ENCODE measurements around the gene S100B. TPM values are rescaled to one million over a fixed set of nuclear protein-coding genes. Genes with fewer than 3 reads are reported as not detected.

Gene S100B
- total and polyA plus RNA-seq, 5 donors from 2014 or later = 0.54 TPM; not detected in 4

DNA sequence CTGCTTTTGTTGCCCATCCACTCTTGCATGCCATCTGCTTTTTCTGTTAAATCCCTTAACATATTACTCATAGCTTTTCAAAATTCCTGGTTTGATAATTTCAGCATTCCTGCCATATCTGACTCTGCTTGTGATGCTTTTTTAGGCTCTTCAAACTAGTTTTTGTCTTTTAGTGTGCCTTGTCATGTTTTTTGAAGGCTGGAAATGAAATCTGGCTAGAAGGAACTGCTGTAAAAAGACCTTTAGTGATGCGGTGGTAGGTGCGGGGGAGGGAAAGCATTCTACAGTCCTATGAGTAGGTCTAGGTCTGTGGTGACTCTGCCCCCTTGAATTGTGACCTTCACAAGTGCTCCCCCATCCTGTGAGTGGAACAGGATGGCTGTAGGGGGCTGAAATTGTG lies 15.0 kb upstream of the S100B start:
- no peaks in the 10 kb centered on the region for H3K4me1 ChIP-seq (ENCODE audit: control insufficient read depth, insufficient read depth, low read length, poor library complexity, severe bottlenecking)
- H3K9me3 ChIP-seq (ENCODE audit: control insufficient read depth in 2 of 2, low read length in 2 of 2) = no peaks in the 10 kb centered on the region
- DNase-seq = no peak
- peaks cover 0 to 13% (median 5%) of the 10 kb centered on the region in 4 donors for H3K4me1 Mint-ChIP-seq
- no peak overlapping the region for H3K27ac ChIP-seq (ENCODE audit: insufficient read depth, low read length, poor library complexity, severe bottlenecking)
- peak overlapping the region in 1 of 3 donors; percentile 94 for H3K27ac Mint-ChIP-seq
- peaks cover 29% of the 10 kb centered on the region for H3K27me3 Mint-ChIP-seq
- H3K4me3 Mint-ChIP-seq = no peak overlapping the region
- peaks cover 0 to 2% (median 0%) of the 10 kb centered on the region in 7 donors for H3K9me3 Mint-ChIP-seq
- no peaks in the 10 kb centered on the region for H3K36me3 Mint-ChIP-seq
- no peak for ATAC-seq (ENCODE audit: low read depth in 2 of 2)
- no peaks in the 10 kb centered on the region for H3K36me3 ChIP-seq (ENCODE audit: control insufficient read depth, insufficient read depth, low read length)
- H3K4me3 ChIP-seq (ENCODE audit: low read depth, low read length) = no peak overlapping the region
- peaks cover 3% of the 10 kb centered on the region for H3K27me3 ChIP-seq (ENCODE audit: control insufficient read depth, insufficient read depth, low read length)

DNA sequence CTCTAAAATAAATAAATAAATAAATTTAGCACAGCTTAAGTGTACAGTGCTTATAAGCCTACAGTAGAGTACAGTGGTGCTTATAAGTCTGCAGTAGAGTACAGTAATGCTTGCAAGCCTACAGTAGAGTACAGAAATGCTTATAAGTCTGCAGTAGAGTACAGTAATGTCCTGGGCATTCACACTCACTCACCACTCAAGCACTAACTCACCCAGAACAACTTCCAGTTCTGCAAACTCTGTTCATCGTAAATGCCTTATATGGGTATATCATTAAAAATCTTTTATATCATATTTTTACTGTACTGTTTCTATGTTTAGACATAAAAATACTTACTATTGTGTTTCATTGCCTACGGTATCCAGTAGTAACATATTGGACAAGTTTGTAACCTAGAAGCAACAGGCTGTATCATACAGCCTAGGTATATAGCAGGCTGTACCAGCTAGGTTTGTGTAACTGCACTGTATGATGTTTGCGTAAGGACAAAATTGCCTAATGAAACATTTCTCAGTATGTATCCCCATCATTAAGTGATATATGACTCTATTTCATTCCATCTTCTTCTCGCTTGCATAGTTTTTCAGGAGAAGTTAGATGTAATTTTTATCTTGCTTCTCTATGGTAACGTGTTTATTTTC lies 14.0 kb upstream of the S100B start:
- Histone ChIP-seq H3K27me3 (ENCODE audit: control insufficient read depth, insufficient read depth, low read length) (peaks cover 3% of the 10 kb centered on the region), H3K4me3 (ENCODE audit: low read depth, low read length) (no peak overlapping the region), H3K27ac (ENCODE audit: insufficient read depth, low read length, poor library complexity, severe bottlenecking) (no peak overlapping the region), H3K36me3 (ENCODE audit: control insufficient read depth, insufficient read depth, low read length) (no peaks in the 10 kb centered on the region), H3K9me3 (ENCODE audit: control insufficient read depth in 2 of 2, low read length in 2 of 2) (no peaks in the 10 kb centered on the region), H3K4me1 (ENCODE audit: control insufficient read depth, insufficient read depth, low read length, poor library complexity, severe bottlenecking) (no peaks in the 10 kb centered on the region)
- Mint-ChIP-seq H3K9me3 (peaks cover 0 to 3% (median 0%) of the 10 kb centered on the region in 7 donors), H3K4me3 (no peak overlapping the region), H3K27ac (no peak overlapping the region), H3K4me1 (peaks cover 0 to 13% (median 5%) of the 10 kb centered on the region in 4 donors), H3K27me3 (peaks cover 37% of the 10 kb centered on the region), H3K36me3 (no peaks in the 10 kb centered on the region)
- no peak for DNase-seq
- ATAC-seq (ENCODE audit: low read depth in 2 of 2) = no peak

DNA sequence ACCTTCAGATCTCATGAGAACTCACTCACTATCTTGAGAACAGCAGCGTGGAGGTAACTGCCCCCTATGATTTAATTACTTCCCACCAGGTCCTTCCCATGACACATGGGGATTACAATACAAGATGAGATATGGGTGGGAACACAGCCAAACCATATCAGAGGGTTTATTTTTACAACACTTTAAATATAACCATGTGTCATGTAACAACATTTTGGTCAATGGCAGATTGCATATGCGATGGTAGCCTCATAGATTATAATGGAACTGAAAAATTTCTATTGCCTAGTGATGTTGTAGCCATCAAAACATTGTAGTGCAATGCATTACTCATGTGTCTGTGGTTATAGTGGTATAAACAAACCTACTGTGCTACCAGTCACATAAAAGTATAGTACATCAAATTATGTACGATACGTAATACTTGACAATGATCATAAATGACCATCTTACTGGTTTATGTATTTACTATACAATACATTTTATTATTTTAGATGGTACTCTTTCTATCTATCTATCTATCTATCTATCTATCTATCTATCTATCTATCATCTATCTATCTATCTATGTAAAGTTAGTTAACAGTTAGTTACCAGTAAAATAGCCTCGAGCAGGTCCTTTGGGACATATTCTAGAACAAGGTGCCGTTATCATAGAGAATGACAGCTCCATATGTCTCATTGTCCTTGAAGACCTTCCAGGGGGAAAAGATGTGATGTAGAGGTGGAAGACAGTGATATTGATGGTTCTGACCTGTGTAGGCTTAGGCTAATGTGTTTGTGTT lies 12.6 kb upstream of the S100B start:
- Mint-ChIP-seq H3K27me3 (peaks cover 37% of the 10 kb centered on the region), H3K4me3 (no peak overlapping the region), H3K36me3 (no peaks in the 10 kb centered on the region), H3K9me3 (peaks cover 0 to 6% (median 0%) of the 10 kb centered on the region in 7 donors), H3K27ac (no peak overlapping the region), H3K4me1 (peaks cover 0 to 12% (median 5%) of the 10 kb centered on the region in 4 donors)
- H3K4me3 ChIP-seq (ENCODE audit: low read depth, low read length) = no peak overlapping the region
- H3K27me3 ChIP-seq (ENCODE audit: control insufficient read depth, insufficient read depth, low read length) = peaks cover 3% of the 10 kb centered on the region
- H3K27ac ChIP-seq (ENCODE audit: insufficient read depth, low read length, poor library complexity, severe bottlenecking) = no peak overlapping the region
- no peaks in the 10 kb centered on the region for H3K36me3 ChIP-seq (ENCODE audit: control insufficient read depth, insufficient read depth, low read length)
- DNase-seq (no peak), ATAC-seq (ENCODE audit: low read depth in 2 of 2) (no peak)
- no peaks in the 10 kb centered on the region for H3K4me1 ChIP-seq (ENCODE audit: control insufficient read depth, insufficient read depth, low read length, poor library complexity, severe bottlenecking)
- H3K9me3 ChIP-seq (ENCODE audit: control insufficient read depth in 2 of 2, low read length in 2 of 2) = no peaks in the 10 kb centered on the region

DNA sequence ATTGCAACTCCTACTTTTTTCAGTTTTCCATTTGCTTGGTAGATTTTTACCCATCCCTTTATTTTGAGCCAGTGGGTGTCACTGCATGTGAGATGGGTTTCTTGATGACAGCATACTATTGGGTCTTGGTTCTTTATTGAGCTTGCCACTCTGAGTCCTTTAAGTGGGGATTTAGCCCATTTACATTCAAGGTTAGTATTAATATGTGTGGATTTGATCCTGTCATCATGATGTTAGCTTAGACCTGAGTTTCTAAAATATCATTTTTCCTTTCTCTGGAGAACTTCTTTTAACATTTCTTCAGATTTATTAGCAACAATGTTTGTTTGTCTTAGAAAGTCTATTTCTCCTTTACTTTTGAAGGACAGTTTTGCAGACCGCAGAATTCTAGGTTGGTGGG lies 11.8 kb upstream of the S100B start:
- peaks cover 36% of the 10 kb centered on the region for H3K27me3 Mint-ChIP-seq
- DNase-seq = no peak
- peaks cover 0 to 8% (median 3%) of the 10 kb centered on the region in 4 donors for H3K4me1 Mint-ChIP-seq
- Histone ChIP-seq H3K36me3 (ENCODE audit: control insufficient read depth, insufficient read depth, low read length) (no peaks in the 10 kb centered on the region), H3K9me3 (ENCODE audit: control insufficient read depth in 2 of 2, low read length in 2 of 2) (peaks cover 0 to 5% of the 10 kb centered on the region in 2 experiments), H3K27ac (ENCODE audit: insufficient read depth, low read length, poor library complexity, severe bottlenecking) (no peak overlapping the region), H3K4me1 (ENCODE audit: control insufficient read depth, insufficient read depth, low read length, poor library complexity, severe bottlenecking) (no peaks in the 10 kb centered on the region), H3K27me3 (ENCODE audit: control insufficient read depth, insufficient read depth, low read length) (peaks cover 3% of the 10 kb centered on the region), H3K4me3 (ENCODE audit: low read depth, low read length) (no peak overlapping the region)
- peaks cover 0 to 6% (median 3%) of the 10 kb centered on the region in 7 donors for H3K9me3 Mint-ChIP-seq
- H3K4me3 Mint-ChIP-seq = no peak overlapping the region
- ATAC-seq (ENCODE audit: low read depth in 2 of 2) = no peak
- no peaks in the 10 kb centered on the region for H3K36me3 Mint-ChIP-seq
- no peak overlapping the region for H3K27ac Mint-ChIP-seq

DNA sequence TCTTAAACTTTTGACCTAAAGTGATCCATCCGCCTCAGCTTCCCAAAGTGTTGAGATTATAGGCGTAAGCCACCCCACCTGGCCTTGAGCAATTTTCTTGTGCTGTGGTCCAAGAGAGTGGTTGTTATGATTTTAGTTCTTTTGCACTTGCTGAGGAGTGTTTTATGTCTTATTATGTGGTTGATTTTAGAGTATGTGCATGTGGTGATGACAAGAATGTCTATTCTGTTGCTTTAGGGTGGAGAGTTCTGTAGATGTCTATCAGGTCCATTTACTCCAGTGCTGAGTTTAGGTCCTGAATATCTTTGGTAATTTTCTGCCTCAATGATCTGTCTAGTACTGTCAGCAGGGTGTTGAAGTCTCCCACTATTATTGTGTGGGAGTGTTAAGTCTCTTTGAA lies 11.2 kb upstream of the S100B start:
- Mint-ChIP-seq H3K9me3 (peaks cover 0 to 6% (median 3%) of the 10 kb centered on the region in 7 donors), H3K27me3 (peaks cover 36% of the 10 kb centered on the region), H3K4me3 (no peak overlapping the region), H3K27ac (no peak overlapping the region), H3K4me1 (peaks cover 0 to 8% (median under 1%) of the 10 kb centered on the region in 4 donors), H3K36me3 (no peaks in the 10 kb centered on the region)
- DNase-seq (no peak), ATAC-seq (ENCODE audit: low read depth in 2 of 2) (no peak)
- Histone ChIP-seq H3K4me1 (ENCODE audit: control insufficient read depth, insufficient read depth, low read length, poor library complexity, severe bottlenecking) (no peaks in the 10 kb centered on the region), H3K27me3 (ENCODE audit: control insufficient read depth, insufficient read depth, low read length) (peaks cover 3% of the 10 kb centered on the region), H3K36me3 (ENCODE audit: control insufficient read depth, insufficient read depth, low read length) (no peaks in the 10 kb centered on the region), H3K27ac (ENCODE audit: insufficient read depth, low read length, poor library complexity, severe bottlenecking) (no peak overlapping the region), H3K9me3 (ENCODE audit: control insufficient read depth in 2 of 2, low read length in 2 of 2) (peaks cover 0 to 7% of the 10 kb centered on the region in 2 experiments), H3K4me3 (ENCODE audit: low read depth, low read length) (no peak overlapping the region)

DNA sequence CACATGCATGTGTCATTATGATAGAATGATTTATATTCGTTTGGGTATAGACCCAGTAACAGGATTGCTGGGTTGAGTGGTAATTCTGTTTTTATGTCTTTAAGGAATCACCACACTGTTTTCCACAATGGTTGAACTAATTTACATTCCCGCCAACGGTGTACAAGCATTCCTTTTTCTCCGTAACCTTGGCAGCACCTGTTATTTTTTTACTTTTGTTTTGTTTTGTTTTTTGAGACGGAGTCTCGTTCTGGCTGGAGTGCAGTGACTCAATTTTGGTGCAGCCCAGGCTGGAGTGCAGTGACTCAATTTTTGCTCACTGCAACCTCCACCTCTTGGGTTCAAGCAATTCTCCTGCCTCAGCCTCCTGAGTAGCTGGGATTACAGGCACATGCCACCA lies 8.5 kb upstream of the S100B start:
- Histone ChIP-seq H3K4me3 (ENCODE audit: low read depth, low read length) (no peak overlapping the region), H3K4me1 (ENCODE audit: control insufficient read depth, insufficient read depth, low read length, poor library complexity, severe bottlenecking) (no peaks in the 10 kb centered on the region), H3K27ac (ENCODE audit: insufficient read depth, low read length, poor library complexity, severe bottlenecking) (no peak overlapping the region), H3K9me3 (ENCODE audit: control insufficient read depth in 2 of 2, low read length in 2 of 2) (peaks cover 9 to 14% of the 10 kb centered on the region in 2 experiments), H3K36me3 (ENCODE audit: control insufficient read depth, insufficient read depth, low read length) (no peaks in the 10 kb centered on the region), H3K27me3 (ENCODE audit: control insufficient read depth, insufficient read depth, low read length) (peaks cover 7% of the 10 kb centered on the region)
- H3K27ac Mint-ChIP-seq = no peak overlapping the region
- H3K9me3 Mint-ChIP-seq = peaks cover 0 to 14% (median 3%) of the 10 kb centered on the region in 7 donors
- ATAC-seq (ENCODE audit: low read depth in 2 of 2) = no peak
- no peak overlapping the region for H3K4me3 Mint-ChIP-seq
- peaks cover 32% of the 10 kb centered on the region for H3K27me3 Mint-ChIP-seq
- DNase-seq = no peak
- H3K4me1 Mint-ChIP-seq = peaks cover 0 to 3% (median 0%) of the 10 kb centered on the region in 4 donors
- H3K36me3 Mint-ChIP-seq = no peaks in the 10 kb centered on the region

DNA sequence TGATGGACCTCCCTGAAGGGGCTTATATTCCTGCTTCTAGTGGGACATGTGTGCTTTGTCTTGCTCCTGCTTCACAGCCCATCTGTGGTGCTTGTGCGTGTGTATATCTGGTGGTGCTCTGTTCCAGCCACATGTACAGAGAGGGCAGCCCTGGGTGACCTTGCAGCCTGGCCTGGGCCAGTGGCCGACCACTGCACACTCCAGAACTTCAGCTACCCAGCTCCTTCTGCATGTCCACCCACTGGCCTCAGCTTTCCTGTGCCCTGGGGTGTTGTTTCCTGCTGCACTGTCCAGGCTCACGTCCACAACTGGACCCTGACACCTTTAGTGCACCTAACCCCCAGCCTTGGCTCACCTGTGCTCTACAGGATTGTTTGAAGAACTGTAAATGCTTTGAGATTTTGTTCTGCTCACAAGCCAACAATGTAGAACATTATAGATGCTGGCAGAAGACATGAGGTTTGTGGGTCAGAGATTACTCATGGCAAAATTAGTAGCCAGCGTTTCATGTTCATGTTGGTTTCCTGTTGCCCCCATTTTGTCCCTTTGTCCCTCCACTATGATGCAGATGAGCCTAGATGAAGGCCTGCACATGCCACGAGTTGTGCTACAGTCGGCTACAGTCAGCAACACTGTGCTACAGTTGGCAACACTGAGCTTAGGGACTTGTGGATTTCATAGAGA lies 5.3 kb upstream of the S100B start:
- H3K4me1 Mint-ChIP-seq = peaks cover 0 to 20% (median 7%) of the 10 kb centered on the region in 4 donors
- ATAC-seq (ENCODE audit: low read depth in 2 of 2) (no peak), DNase-seq (no peak)
- Histone ChIP-seq H3K4me1 (ENCODE audit: control insufficient read depth, insufficient read depth, low read length, poor library complexity, severe bottlenecking) (peaks cover 14% of the 10 kb centered on the region), H3K9me3 (ENCODE audit: control insufficient read depth in 2 of 2, low read length in 2 of 2) (peaks cover 9 to 14% of the 10 kb centered on the region in 2 experiments), H3K4me3 (ENCODE audit: low read depth, low read length) (no peak overlapping the region), H3K27me3 (ENCODE audit: control insufficient read depth, insufficient read depth, low read length) (peaks cover 5% of the 10 kb centered on the region), H3K27ac (ENCODE audit: insufficient read depth, low read length, poor library complexity, severe bottlenecking) (no peak overlapping the region), H3K36me3 (ENCODE audit: control insufficient read depth, insufficient read depth, low read length) (no peaks in the 10 kb centered on the region)
- no peak overlapping the region for H3K27ac Mint-ChIP-seq
- H3K27me3 Mint-ChIP-seq = peaks cover 16% of the 10 kb centered on the region
- peaks cover 0 to 14% (median 3%) of the 10 kb centered on the region in 7 donors for H3K9me3 Mint-ChIP-seq
- no peaks in the 10 kb centered on the region for H3K36me3 Mint-ChIP-seq
- no peak overlapping the region for H3K4me3 Mint-ChIP-seq

Measured in CD4-positive, CD25-positive, alpha-beta regulatory T cell (primary cell).